ENCODE results near the gene CYP1B1. TPM values are rescaled to one million over a fixed set of nuclear protein-coding genes. Genes with fewer than 3 reads are reported as not detected.
"Not testable (repeated sequence)": the region's sequence is repeated elsewhere in the genome, so short reads cannot be mapped to it uniquely, and the experiment has no call there.

CYP1B1 gene
- total RNA-seq, 4 donors from 2014 or later = 10.7 to 19.6 (median 12.8) TPM

DNA sequence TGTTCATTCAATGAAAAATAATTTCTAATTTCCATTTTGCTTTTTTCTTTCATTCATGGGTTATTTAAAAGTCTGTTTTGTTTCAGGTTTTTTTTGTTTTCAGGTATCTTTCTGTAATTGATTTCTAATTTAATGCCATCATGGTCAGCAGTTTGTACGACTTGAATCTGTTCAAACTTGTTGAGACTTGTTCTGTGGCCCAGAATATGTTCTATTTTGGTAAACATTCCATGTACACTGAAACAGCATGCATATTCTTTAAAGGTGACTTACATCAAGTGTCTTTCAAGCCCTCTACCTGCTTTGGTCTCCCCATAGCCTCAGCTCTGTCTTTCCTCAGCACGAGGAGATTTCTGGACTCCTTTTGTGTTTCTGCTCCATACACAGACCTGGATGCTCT, 49.1 kb downstream of the CYP1B1 start:
- H3K4me1 ChIP-seq = no peaks in the 10 kb centered on the region
- H3K36me3 ChIP-seq = no peaks in the 10 kb centered on the region
- no peak for DNase-seq (ENCODE audit: low spot score in 2 of 2)
- H3K9me3 ChIP-seq = no peaks in the 10 kb centered on the region
- H3K27me3 ChIP-seq = no peaks in the 10 kb centered on the region
- H3K27ac ChIP-seq = no peak overlapping the region
- TF ChIP-seq EP300 (IDR thresholded peaks at IDR 0.05) (no peak), POLR2A (IDR thresholded peaks at IDR 0.05) (no peak), POLR2AphosphoS5 (IDR thresholded peaks at IDR 0.05) (no peak)
- TF ChIP-seq, protein P1, sequence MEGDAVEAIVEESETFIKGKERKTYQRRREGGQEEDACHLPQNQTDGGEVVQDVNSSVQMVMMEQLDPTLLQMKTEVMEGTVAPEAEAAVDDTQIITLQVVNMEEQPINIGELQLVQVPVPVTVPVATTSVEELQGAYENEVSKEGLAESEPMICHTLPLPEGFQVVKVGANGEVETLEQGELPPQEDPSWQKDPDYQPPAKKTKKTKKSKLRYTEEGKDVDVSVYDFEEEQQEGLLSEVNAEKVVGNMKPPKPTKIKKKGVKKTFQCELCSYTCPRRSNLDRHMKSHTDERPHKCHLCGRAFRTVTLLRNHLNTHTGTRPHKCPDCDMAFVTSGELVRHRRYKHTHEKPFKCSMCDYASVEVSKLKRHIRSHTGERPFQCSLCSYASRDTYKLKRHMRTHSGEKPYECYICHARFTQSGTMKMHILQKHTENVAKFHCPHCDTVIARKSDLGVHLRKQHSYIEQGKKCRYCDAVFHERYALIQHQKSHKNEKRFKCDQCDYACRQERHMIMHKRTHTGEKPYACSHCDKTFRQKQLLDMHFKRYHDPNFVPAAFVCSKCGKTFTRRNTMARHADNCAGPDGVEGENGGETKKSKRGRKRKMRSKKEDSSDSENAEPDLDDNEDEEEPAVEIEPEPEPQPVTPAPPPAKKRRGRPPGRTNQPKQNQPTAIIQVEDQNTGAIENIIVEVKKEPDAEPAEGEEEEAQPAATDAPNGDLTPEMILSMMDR (IDR thresholded peaks at IDR 0.05) = no peak
- WGBS = 65% methylated on average over 2 of the region's 2 CpGs
- no peak overlapping the region for H3K4me3 ChIP-seq

DNA sequence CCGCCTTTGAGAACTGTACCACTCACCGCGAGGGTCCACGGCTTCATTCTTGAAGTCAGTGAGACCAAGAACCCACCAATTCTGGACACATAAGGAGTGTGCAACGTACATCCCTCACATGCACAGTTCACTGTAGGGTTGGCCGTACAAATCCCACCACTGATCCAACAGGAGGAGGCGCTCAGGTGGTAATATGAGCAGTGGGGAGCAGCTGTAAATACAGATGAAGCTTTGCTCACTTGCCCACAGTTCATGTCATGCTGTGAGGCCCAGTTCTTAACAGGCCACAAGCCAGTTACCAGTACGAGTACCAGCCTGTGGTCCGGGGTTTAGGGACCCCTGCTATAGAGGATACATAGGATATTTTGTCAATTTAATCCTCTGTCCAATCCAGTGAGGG, 54.4 kb downstream of the CYP1B1 start:
- Histone ChIP-seq H3K27ac (no peak overlapping the region), H3K4me1 (no peaks in the 10 kb centered on the region), H3K36me3 (no peaks in the 10 kb centered on the region), H3K9me3 (no peaks in the 10 kb centered on the region), H3K27me3 (no peaks in the 10 kb centered on the region), H3K4me3 (no peak overlapping the region)
- TF ChIP-seq POLR2A (IDR thresholded peaks at IDR 0.05) (no peak), POLR2AphosphoS5 (IDR thresholded peaks at IDR 0.05) (no peak), EP300 (IDR thresholded peaks at IDR 0.05) (no peak)
- TF ChIP-seq, protein P1 (IDR thresholded peaks at IDR 0.05) = no peak
- WGBS = 92% methylated on average over 9 of the region's 9 CpGs
- no peak for DNase-seq (ENCODE audit: low spot score in 2 of 2)

DNA sequence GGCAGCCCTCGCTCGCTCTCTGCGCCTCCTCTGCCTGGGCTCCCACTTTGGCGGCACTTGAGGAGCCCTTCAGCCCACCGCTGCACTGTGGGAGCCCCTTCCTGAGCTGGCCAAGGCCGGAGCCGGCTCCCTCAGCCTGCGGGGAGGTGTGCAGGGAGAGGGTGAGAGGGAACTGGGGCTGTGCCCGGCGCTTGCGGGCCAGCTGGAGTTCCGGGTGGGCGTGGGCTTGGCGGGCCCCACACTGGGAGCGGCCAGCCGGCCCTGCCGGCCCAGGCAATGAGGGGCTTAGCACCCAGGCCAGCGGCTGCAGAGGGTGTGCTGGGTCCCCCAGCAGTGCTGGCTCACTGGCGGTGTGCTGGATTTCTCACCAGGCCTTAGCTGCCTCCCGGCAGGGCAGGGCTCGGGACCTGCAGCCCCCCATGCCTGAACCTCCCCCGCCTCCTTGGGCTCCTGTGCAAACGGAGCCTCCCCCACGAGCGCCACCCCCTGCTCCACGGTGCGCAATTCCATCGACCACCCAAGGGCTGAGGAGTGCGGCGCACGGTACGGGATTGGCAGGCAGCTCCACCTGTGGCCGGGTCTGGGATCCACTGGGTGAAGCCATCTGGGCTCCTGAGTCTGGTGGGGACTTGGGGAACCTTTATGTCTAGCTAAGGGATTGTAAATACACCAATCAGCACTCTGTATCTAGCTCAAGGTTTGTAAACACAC, 55.4 kb downstream of the CYP1B1 start:
- not testable (repeated sequence) for H3K27ac ChIP-seq; H3K9me3 ChIP-seq; H3K36me3 ChIP-seq; DNase-seq (ENCODE audit: low spot score in 2 of 2); H3K4me3 ChIP-seq; H3K4me1 ChIP-seq; H3K27me3 ChIP-seq
- WGBS = 96% methylated on average over 9 of the region's 33 CpGs

DNA sequence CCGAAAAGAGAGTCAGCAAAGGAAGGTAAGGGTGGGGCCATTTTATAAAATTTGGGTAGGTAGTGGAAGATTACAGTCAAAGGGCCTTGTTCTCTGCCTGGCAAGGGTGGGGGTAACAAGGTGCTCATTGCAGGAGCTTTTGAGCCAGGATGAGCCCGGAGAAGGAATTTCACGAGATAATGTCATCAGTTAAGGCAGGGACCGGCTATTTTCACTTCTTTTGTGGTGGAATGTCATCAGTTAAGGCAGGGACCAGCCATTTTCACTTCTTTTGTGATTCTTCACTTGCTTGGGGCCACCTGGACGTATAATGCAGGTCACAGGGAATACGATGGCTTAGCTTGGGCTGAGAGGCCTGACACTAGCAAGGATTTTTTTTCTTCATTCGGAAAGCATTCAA, 58.1 kb downstream of the CYP1B1 start:
- no peak for DNase-seq (ENCODE audit: low spot score in 2 of 2)
- H3K27me3 ChIP-seq = no peaks in the 10 kb centered on the region
- no peaks in the 10 kb centered on the region for H3K9me3 ChIP-seq
- no peak overlapping the region for H3K4me3 ChIP-seq
- 87% methylated on average over 7 of the region's 7 CpGs for WGBS
- no peaks in the 10 kb centered on the region for H3K36me3 ChIP-seq
- no peaks in the 10 kb centered on the region for H3K4me1 ChIP-seq
- TF ChIP-seq EP300 (IDR thresholded peaks at IDR 0.05) (no peak), POLR2A (IDR thresholded peaks at IDR 0.05) (no peak), POLR2AphosphoS5 (IDR thresholded peaks at IDR 0.05) (no peak)
- TF ChIP-seq, protein P1 (IDR thresholded peaks at IDR 0.05) = no peak
- no peak overlapping the region for H3K27ac ChIP-seq

Other genes starting within 250 kb of the CYP1B1 start
- gene RMDN2, start 150.9 kb downstream of the CYP1B1 start, total RNA-seq = 1 to 10 TPM; 4.1 to 6.3 (median 5.0) TPM

Data from suprapubic skin (tissue), 4 donors.